Measurements from ENCODE around the gene BRI3BP.

DNA sequence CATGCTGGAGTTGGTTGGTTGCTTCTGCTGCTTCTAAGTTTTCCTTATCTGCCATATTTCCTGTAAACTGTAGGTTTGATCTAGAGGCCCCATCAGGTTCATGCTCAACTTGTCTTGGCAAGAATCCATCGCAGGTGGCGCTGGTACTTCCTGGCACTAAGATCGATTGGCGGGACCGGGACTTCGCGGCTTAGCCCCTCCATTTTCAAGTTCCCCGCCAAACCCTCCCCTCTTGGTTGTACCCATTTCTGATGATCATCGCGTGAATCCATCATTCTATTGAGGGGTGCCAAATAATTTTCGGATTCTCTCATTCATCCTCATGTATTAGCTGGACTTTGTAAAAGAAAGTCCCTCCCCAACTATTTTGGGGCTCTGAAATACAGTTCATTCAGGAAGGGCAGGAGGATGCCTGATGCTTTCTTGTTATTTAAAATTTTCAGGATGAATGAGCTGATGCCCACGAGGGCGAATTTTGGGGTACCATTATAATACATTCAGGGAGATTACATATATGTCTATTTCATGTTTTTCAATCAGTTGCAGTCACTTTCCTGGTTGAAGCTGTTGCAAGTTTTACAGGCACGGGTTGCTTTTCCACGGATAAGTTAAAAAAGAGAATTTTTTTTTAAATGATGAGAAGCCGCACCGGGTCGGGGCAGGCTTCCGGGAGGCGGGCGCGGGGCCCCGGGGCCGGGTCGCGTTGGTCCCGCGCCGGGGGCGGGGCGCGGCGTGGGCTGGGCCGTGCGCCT lies 395 bp upstream of the BRI3BP start:
- TF ChIP-seq, protein P1, sequence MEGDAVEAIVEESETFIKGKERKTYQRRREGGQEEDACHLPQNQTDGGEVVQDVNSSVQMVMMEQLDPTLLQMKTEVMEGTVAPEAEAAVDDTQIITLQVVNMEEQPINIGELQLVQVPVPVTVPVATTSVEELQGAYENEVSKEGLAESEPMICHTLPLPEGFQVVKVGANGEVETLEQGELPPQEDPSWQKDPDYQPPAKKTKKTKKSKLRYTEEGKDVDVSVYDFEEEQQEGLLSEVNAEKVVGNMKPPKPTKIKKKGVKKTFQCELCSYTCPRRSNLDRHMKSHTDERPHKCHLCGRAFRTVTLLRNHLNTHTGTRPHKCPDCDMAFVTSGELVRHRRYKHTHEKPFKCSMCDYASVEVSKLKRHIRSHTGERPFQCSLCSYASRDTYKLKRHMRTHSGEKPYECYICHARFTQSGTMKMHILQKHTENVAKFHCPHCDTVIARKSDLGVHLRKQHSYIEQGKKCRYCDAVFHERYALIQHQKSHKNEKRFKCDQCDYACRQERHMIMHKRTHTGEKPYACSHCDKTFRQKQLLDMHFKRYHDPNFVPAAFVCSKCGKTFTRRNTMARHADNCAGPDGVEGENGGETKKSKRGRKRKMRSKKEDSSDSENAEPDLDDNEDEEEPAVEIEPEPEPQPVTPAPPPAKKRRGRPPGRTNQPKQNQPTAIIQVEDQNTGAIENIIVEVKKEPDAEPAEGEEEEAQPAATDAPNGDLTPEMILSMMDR (IDR thresholded peaks at IDR 0.05) = no peak
- no peak for TF ChIP-seq POLR2A (IDR thresholded peaks at IDR 0.05)
